ENCODE data around the gene MSH4.

Gene MSH4

GRCh38 chr1:75785320-75785982 lies 11.2 kb upstream of the MSH4 start:
- CTCF ChIA-PET: no interaction called here
- POLR2A ChIA-PET: interaction anchor here (0.6 to 3.0 kb wide), 17 partner anchors 8 to 411 kb away, joined by 3 to 25 read pairs (median 4); partner anchors contain the start of genes ACADM and MSH4
- peak; percentile 27 for DNase-seq (ENCODE audit: extremely low spot score)
- TF ChIP-seq NFRKB (IDR thresholded peaks at IDR 0.05) (peak; percentile 62; the same call in 1 of the 2 replicates), PKNOX1 (IDR thresholded peaks at IDR 0.05) (peak; percentile 25; the same call in 1 of the 2 replicates), ELF4 (IDR thresholded peaks at IDR 0.05) (0 out of 2 replicates have a peak, but pooled peaks have one; percentile 4), TARDBP (IDR thresholded peaks at IDR 0.05) (no peak)

GRCh38 chr1:75785983-75786853 lies 10.5 kb upstream of the MSH4 start, which contains the start of gene RABGGTB:
Gene RABGGTB (plus strand): TSS chr1:75786256. CDS start chr1:75786272, 16 bp downstream.
- ChIA-PET POLR2A (interaction anchor here (0.6 to 3.0 kb wide), 19 partner anchors 9 to 411 kb away, joined by 3 to 25 read pairs (median 4); partner anchors contain the start of genes ACADM and MSH4), CTCF (no interaction called here)
- no peak for TF ChIP-seq FOXA1 (IDR thresholded peaks at IDR 0.05)
- TF ChIP-seq HDGF (IDR thresholded peaks at IDR 0.05; ENCODE audit: borderline replicate concordance): no peak
- TF ChIP-seq BHLHE40 (IDR thresholded peaks at IDR 0.05; ENCODE audit: borderline replicate concordance): no peak
- peak; percentile 97 for TF ChIP-seq ELF4 (IDR thresholded peaks at IDR 0.05)
- TF ChIP-seq CTBP1 (IDR thresholded peaks at IDR 0.05; ENCODE audit: borderline replicate concordance): 0 out of 2 replicates have a peak, but pooled peaks have one; percentile 18
- no peak for TF ChIP-seq ARNT (IDR thresholded peaks at IDR 0.05)
- TF ChIP-seq SUZ12 (IDR thresholded peaks at IDR 0.05): no peak
- TF ChIP-seq NFRKB (IDR thresholded peaks at IDR 0.05): no peak
- TF ChIP-seq FOXM1 (IDR thresholded peaks at IDR 0.05; ENCODE audit: borderline replicate concordance): 0 out of 2 replicates have a peak, but pooled peaks have one; percentile 58
- TF ChIP-seq PKNOX1 (IDR thresholded peaks at IDR 0.05): no peak
- TF ChIP-seq LEF1 (IDR thresholded peaks at IDR 0.05; ENCODE audit: borderline replicate concordance): peak; percentile 67; the same call in 1 of the 2 replicates
- TF ChIP-seq L3MBTL2 (conservative IDR thresholded peaks at IDR 0.05): peak; percentile 93
- TF ChIP-seq FOXK2 (IDR thresholded peaks at IDR 0.05): no peak
- TF ChIP-seq SP1 (IDR thresholded peaks at IDR 0.05): no peak
- no peak for TF ChIP-seq TARDBP (IDR thresholded peaks at IDR 0.05)
- no peak for TF ChIP-seq ZNF384 (IDR thresholded peaks at IDR 0.05)
- DNase-seq (ENCODE audit: extremely low spot score): peak; percentile 99

GRCh38 chr1:75786901-75787493 lies 9.7 kb upstream of the MSH4 start:
- CTCF ChIA-PET: no interaction called here
- DNase-seq (ENCODE audit: extremely low spot score): no peak
- POLR2A ChIA-PET: interaction anchor here (0.6 to 3.0 kb wide), 9 partner anchors 8 to 173 kb away, joined by 3 to 25 read pairs (median 6); partner anchors contain the start of gene ACADM
- TF ChIP-seq ARNT (IDR thresholded peaks at IDR 0.05): no peak
- TF ChIP-seq BHLHE40 (IDR thresholded peaks at IDR 0.05; ENCODE audit: borderline replicate concordance): no peak
- TF ChIP-seq ELF4 (IDR thresholded peaks at IDR 0.05): 0 out of 2 replicates have a peak, but pooled peaks have one; percentile 5

- no peak for DNase-seq (ENCODE audit: extremely low spot score)
- CTCF ChIA-PET: no interaction called here
- no peak for TF ChIP-seq HDGF (IDR thresholded peaks at IDR 0.05; ENCODE audit: borderline replicate concordance)
- 0 out of 2 replicates have a peak, but pooled peaks have one; percentile 1 for TF ChIP-seq ELF4 (IDR thresholded peaks at IDR 0.05)
- no peak for TF ChIP-seq CTBP1 (IDR thresholded peaks at IDR 0.05; ENCODE audit: borderline replicate concordance)
- TF ChIP-seq PKNOX1 (IDR thresholded peaks at IDR 0.05): no peak
- TF ChIP-seq NFRKB (IDR thresholded peaks at IDR 0.05): no peak
- no peak for TF ChIP-seq LEF1 (IDR thresholded peaks at IDR 0.05; ENCODE audit: borderline replicate concordance)
- no peak for TF ChIP-seq SP1 (IDR thresholded peaks at IDR 0.05)
- TF ChIP-seq ZNF384 (IDR thresholded peaks at IDR 0.05): no peak
- POLR2A ChIA-PET: interaction anchor here (0.9 to 3.0 kb wide), 2 partner anchors 18 to 173 kb away, joined by 3 to 21 read pairs; no protein-coding TSS in a partner anchor
Observed at GRCh38 chr1:75787524-75787923, 9.2 kb upstream of the MSH4 start.

- CTCF ChIA-PET: no interaction called here
- TF ChIP-seq ELF4 (IDR thresholded peaks at IDR 0.05) (no peak), SUZ12 (IDR thresholded peaks at IDR 0.05) (no peak), ARNT (IDR thresholded peaks at IDR 0.05) (no peak), FOXK2 (IDR thresholded peaks at IDR 0.05) (no peak), FOXM1 (IDR thresholded peaks at IDR 0.05; ENCODE audit: borderline replicate concordance) (no peak), BHLHE40 (IDR thresholded peaks at IDR 0.05; ENCODE audit: borderline replicate concordance) (no peak), NFRKB (IDR thresholded peaks at IDR 0.05) (no peak), ZNF384 (IDR thresholded peaks at IDR 0.05) (no peak), CTBP1 (IDR thresholded peaks at IDR 0.05; ENCODE audit: borderline replicate concordance) (no peak), PKNOX1 (IDR thresholded peaks at IDR 0.05) (no peak), TARDBP (IDR thresholded peaks at IDR 0.05) (no peak), LEF1 (IDR thresholded peaks at IDR 0.05; ENCODE audit: borderline replicate concordance) (no peak), L3MBTL2 (conservative IDR thresholded peaks at IDR 0.05) (no peak)
- no peak for DNase-seq (ENCODE audit: extremely low spot score)
- POLR2A ChIA-PET: interaction anchor here (1.1 kb wide), 1 partner anchor 36 kb away, joined by 3 read pairs; no protein-coding TSS in a partner anchor
Observed at GRCh38 chr1:75789988-75790387, 6.7 kb upstream of the MSH4 start.
